GM18508 (cell line): ENCODE measurements around the gene ARHGEF11.

Source experiments
- ATAC-seq: cut with Tn5 transposase; IDR thresholded peaks from one replicate; pipeline ENCODE4 v1.9.1; 2021; ENCODE audit warnings: moderate number of reproducible peaks; ENCODE audit not compliant: insufficient read depth, unreplicated experiment

Gene ARHGEF11

DNA sequence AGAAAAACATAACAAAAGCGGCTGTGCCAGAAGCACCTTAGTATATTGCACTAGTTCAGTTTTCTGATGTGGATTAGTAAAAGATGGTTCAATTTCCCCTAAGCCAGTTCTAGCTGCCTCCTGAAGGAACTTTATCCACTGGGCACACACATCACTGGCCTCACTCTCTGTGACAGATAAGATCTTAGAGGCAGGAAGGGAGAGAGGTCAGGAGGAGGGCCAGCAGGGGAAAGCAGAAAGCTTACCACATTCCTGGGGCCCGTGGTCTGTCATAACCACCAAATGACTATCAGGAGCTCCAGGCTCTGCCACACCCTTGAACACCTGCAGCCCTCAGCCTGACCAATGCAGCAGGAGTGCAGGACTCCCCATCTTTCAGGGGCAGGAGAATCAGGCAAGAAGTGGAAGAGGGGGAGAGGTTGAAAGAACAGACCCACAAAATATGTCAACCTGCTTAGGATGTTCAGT lies 87.3 kb downstream of the ARHGEF11 start:
- ATAC-seq, result no peak

DNA sequence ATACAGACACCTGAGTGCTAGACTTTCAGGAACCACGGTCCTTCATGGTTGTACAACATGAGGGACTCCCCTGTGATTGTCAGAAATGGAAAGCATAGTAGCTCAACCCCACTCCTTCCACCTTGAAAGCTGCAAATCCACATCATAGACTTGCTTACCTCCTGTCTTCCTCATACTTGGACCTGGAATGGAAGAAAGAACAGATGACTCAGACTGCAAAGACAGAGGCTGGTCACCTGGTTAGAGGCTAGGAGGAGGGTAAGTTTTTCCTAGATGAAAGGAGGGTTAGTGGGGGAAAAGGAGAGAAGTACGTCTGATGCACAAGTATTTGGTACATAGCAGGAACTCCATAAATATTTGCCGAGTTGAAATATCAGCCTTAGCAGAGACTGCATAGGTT lies 87.9 kb downstream of the ARHGEF11 start:
- ATAC-seq, result no peak

DNA sequence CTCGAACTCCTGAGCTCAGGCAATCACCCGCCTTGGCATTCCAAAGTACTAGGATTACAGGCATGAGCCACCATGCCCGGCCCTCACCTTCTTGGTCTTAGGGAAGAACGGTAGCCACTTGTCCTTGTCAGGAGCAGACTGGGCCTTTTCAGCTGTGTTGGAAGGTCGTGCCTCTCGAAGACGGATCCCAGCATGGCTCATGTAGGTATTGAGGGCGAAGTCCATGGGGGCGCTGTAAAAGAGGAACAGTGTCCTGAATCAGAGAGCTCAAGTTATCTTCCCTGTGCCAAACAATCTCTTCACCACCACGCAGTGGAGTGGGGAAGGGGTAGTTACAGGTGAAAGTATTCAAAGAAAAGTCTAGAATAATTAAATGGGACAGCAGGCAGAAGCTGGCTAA lies 89.2 kb downstream of the ARHGEF11 start:
- no peak for ATAC-seq

DNA sequence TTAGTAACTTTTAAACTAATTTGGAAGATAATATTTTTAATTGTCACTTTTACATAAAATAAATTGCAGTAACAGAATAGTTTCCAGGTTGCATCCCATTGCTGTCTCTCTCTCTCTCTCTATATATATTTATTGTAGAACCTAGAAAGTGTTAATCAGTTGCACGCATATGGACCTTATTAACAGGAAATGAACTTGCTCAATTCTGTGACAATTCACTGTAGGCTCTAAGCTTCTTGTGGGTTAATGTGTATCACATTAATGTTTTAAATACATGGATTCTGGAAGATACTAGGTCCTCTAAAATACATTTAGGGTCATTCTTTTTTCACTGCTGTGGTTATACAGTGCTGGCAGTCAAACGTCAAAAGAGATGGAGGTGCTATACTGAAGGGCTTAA lies 92.0 kb downstream of the ARHGEF11 start:
- no peak for ATAC-seq

DNA sequence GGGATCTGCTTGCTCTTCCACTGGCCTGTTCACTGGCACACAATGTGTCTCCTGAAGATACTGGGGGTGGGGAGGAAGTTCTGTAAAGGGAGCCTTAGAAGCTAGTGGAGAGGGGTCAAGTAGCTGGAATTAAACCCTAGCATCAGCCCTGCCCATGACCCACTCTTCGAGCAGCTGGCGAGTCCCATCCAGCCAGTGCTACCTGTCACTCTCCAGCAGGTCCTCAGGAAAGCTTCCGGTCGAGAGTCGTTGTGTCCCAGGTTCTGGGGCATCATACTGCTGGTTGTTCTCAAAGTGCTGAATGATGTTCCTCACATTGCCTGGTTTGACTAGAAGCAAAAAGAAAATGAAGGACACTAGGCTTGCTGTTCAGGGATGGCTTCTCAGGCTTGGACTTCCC lies 94.2 kb downstream of the ARHGEF11 start:
- ATAC-seq, result no peak

DNA sequence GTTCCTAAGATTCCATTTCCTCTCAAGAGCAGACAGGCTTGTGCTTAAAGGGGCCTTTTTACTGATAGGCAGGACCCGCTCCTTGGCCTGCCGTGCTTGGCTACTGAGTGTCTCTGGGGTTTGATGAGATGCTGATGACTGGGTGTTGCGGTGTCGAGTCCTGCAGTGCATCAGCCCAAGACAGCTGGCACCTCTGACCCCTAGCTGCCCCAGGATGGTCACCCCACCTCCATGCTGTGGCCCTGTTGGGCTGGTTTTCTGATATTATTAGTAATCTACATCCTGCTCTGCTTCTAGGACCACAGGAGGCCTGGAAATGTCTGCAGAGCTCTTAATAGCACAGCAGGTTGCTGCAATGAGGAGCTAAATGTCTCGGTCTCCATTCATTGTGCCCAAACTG lies 96.4 kb downstream of the ARHGEF11 start:
- ATAC-seq, result no peak

DNA sequence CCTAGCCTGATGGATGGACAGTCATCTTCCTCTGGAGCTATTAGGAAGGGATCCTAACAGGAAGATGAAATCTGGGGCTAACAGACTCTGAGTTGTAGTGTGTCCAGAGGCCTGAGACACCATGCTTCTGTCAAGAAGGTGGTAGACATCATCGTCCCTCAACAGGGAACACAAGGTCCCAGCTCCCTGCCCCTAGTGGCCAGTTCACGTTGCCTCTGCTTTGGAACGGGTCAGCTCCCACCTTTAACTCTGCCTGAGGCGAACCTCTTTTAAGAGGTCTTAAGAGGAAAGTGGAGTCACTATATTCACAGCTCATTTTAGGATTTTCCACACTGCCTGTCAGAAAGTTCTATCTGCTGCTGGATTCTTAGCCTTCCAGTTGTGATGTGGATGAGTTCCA lies 96.8 kb downstream of the ARHGEF11 start:
- ATAC-seq, result no peak

DNA sequence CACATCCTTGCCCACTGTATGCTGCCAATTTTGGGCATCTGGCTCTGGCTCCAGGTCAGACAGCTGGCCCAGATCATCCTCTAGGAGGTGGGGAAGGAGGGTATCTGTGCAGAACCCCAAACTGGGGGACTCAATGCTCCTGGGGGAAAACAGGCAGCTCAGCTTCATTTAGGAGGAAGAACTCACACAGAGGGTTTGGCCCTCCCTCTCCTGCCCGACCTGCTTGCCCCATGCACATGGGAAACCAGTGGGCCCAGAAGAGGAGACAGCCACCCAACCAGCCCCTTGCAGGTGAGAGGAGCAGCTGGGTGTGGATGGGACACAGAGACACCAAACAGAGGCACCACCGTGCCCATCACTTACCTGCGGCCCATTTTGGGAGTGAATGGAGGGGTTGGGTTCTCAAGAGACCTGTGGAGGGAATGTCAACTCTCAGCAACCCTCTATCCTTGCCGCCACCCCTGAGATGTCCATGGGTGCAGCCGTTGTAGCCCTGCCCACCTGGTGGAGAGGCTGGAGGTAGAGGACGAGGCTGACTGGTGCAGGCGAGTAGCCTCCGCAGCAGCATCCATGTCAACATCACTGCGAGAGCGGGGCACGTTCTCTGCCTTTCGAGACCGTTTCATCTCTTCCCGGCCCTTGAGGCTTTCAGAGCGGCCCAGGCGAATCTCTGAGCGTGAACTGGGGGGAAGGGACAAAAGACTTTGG lies 97.6 kb downstream of the ARHGEF11 start:
- ATAC-seq, result no peak

DNA sequence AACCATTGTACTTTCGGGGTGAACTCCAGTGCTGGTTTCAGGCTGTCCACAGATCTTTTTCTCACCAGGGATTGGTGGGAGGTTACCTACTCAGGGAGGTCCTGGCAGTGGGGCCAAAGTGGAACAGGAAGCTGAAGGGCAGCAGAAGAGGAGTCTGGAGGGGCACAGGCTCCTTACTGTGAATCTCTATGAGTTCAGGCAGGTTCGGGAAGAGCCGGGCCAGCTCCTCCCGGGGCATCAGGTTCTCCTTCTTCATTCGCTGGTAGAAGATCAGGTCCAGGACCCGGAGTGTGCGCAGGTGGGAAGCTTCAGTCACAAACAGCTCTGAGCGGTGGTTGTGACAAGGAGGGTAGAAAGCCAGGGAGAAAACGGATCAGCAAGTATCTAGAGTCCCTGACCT lies 98.4 kb downstream of the ARHGEF11 start:
- no peak for ATAC-seq

DNA sequence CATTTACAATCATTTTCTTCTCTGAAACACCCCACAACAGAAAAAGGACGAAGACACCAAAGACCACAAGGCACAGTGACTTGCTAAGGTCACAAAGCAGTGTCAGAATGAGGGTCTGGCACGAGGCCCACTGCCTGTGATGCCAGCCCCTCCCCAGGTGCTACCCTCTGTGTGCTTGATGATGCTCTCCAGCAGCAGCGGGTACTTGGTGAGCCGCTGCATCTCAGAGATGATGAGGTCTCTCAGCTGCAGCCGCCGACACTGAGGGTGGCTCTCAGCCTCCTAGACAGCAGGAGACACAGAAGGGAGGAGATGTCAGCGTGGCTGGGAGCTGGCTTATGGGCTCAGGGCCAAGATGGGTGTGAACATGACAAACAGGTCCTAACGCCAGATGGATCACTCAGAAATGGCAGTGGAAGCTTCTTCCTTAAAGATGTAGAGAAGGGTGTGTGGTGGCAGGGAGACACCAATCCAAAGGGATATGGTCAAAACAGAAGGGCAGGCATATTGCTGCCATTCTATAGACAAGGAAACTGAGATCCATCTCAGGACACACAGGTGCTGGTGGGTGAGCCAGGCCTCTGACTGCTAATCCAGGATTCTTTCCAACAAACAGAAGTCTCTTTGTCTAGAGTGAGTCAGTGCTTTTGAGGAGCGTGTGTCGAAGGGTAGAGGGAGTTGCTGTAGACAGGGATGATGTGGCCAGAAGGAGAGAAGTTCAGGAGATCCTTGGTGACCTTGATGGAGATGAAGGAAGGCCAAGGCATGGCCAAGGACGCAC lies 99.5 kb downstream of the ARHGEF11 start:
- ATAC-seq, result no peak

DNA sequence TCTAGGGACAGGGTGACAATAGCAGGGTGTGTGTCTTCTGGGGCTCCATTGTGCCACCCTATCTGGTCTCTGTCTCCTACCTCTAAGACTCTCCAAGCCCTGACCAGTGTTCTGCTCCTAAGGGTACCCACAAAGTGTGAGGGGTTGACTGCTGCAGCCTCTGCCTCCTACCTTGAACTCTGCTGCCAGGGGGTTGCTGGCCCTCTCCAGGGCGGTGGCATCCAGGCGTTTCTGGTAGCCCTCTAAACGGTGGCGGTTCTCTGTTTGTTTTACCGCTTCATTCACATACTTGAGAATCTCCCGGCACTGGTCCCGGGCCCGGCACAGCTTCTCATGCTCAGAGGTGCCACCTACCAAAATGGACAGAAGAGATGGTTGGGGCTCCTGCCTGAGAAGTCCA lies 100.7 kb downstream of the ARHGEF11 start:
- no peak for ATAC-seq

DNA sequence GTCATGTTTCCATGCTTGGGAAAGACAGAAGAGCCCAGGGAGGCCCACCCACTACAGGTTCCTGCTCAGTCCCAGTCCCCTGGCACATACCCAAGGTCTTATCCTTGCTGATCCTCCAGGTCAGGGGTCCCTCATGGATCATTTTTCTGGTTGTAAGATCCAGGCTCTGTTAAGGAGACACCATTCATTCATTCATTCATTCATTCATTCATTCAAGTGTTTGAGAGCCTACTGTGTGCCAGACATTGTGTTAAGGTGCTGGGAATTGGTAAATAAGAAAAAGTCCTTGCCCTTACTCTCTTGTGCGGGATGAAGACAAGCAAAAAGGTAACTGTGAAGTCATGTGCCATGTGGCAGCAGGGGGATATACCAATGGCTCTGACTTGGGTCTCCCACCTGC lies 101.3 kb downstream of the ARHGEF11 start:
- ATAC-seq, result no peak

DNA sequence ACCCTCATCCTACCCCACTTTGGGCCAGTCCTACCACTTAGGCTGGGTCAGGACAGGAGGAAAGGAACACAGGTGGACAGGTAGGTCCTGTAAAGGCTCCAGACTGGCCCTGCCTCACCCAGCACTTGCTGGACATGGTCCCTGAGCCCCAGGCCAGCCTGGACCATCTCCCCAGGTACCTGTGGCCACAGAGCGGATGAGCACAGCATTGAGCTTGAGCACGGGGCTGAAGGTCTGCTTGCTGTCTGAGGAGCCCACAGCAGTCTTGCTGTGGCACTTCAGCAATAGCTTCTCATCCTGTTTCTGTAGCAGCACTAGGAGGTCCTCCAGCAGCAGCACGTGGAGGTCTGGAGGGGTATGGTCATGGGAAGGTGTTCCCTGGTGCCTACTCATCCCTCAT lies 101.8 kb downstream of the ARHGEF11 start:
- no peak for ATAC-seq

DNA sequence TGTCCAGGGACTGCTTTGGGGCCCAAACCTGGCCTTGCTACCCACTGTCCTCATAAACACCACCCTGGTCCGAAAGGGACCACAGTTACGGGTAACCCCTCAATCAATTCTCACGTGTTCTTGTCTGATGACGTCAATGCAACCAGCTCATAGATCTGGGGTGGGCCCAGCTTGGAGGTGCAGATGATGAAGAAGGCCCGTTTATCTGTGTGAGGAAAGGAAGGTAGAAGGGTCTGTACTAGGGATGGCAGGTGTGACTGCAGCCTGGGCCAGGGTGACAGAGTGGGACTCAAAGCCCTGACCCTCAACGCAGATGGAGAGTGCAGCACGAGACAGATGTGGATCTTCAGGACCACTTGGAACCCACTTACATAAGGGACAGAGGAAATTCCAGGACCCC lies 103.0 kb downstream of the ARHGEF11 start:
- ATAC-seq, result no peak

DNA sequence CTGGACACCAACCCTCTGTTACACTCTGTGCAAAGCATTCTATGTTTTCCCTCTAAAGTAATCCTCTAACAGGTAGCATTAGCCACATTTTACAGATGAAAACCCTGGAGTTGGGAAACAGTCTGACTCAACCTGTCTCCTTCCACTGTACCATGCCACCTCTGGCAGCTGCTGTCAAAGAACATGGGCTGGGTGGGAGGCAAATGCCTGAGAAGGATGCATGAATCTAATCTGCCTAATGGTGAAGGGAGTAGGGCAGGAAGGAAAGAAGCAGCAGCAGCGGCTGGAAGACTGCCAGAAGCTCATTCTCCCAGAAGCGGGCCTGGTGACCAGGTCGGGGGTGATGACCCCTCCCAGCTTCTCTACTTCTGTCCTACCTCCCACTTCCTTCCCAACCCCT lies 103.4 kb downstream of the ARHGEF11 start:
- ATAC-seq, result no peak

DNA sequence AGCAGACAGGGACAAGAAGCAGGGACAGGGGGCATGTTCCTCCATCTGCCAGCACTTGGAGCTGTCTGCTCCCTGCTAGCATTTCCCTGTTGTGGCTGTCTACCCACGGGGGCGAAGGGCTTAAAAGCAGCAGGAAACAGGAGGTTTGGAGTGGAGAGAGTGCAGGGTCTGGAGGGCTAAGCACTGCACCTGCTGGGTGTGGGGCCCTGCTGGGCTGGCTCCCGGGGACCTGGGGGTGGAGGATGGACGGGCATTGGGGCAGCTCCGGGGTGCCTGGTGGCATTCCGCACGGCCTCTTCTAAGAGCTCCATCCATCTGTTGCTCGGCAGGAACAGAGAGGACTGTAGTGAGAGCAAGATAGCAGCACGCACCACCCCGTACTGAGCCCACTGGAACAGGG lies 103.9 kb downstream of the ARHGEF11 start:
- ATAC-seq, result no peak

DNA sequence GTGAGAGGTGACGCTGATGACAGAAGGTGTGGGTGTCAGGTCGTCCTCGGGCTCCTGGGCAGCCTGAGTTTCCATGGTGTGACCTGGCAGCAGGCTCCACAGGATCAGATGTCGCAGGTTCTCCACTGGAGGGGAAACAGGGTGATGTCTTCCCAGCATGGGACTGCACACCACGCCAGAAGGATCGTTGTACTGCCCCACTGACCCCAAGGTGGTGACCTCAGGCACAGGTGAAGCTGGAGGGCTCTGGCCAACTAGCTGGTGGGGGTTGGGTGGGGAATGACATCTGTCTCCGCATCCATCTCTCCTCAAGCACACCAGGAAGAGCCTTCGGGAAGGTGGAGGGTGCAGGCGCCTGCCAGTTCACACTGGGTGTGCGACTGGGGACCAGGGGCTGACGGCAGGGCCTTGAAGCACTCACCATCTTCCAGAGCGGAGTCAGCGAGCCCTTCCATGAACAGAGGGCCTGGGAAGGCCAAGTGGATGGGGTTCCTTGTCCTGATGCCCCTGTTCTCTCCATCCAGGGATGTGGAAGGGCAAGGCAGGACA lies 105.7 kb downstream of the ARHGEF11 start:
- ATAC-seq, result no peak

DNA sequence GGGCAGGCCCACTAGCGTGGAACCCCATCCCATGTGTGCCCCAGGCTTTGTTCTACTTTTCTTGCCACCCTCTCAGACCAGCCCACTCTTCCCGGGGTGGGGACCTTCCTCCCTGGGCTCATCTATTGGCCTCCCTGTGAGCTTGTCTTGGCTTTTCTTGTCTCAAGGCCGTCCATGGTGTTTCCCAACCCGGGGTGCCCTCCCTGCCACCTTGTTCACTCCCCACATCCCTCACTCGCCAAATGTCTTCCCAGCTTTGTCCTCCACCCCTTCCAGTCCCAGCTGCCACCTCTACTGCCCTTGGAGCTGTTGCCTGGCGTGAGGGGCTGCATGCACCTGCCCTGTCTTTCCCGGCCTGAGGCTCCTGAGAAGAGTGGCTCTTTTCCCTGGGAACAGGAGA lies 106.7 kb downstream of the ARHGEF11 start:
- no peak for ATAC-seq

DNA sequence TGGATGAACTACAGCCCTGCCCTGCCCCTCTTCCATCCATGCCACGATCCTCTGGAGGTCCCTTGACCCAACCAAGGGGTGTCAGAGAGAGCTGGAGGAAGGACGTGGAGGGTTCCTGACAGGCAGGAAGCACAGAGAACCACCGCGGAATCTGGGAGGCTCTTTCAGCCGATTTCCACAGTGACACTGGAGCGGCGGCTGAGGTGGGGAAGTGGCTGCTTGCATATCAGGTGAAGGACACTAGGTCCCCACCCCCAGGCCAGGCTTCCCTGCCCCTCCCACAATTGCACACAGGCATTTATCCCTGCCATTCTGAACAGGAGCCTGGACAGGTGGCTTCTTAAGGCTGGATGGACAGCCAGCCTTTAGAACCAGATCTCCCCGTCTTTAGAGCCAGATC lies 107.7 kb downstream of the ARHGEF11 start:
- no peak for ATAC-seq

DNA sequence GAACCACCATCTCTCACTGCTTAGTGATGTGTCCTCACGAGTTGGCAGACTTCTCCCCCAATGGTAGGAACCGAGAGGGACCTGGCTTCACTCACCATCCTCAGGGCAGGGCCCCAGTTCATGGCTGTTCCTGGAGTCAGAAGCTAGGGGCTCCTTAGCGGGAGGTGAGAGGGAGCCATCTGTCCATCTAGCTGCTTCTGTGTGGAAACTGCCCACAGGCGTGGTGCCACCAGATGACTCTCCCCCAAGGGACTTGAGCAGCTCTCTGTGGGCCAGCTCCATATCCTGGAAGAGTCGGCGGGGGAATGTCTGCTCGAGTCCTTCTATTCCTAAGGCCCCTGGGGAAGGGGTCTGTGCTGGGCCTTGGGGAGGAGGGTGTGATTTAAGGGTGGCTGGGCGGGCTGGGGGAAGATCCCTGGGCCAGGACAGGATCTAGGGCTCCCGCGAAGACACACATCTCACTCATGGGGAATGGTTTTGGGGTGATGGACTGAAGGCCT lies 108.8 kb downstream of the ARHGEF11 start:
- ATAC-seq, result no peak

DNA sequence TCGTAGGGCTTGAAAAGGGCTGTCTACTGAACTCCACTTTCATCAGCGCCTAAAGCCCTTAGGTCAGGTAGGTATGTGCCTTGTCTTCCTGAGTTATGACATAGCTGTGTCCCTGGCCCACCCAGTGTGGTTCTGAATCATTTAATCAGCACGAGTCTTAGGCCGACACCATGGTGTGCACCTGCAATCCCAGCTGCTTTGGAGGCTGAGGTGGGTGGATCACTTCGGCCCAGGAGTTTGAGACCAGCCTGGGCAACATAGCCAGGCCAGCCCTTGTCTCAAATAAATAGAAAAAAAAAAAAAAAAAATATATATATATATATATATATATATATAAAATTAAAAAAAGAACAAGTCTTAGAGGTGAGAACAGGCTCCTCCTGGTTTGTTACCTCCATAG lies 109.4 kb downstream of the ARHGEF11 start:
- ATAC-seq, result no peak
